GM23338 (cell line): ENCODE data around the gene LRRC4.

ENCODE experiments used
- CREB1 ChIP-seq: fragments of 250-450 bp; sonication (Bioruptor Pico); IDR thresholded peaks from 2 replicates; pipeline ENCODE4 v1.5.0; 2020; ENCODE audit warnings: low read depth, mild to moderate bottlenecking, moderate library complexity
- CTCF ChIP-seq, 2 experiments: fragments of 200-600 bp in 1 of 2; sonication (generic) in 1 of 2; conservative IDR thresholded peaks; 2 replicates each; pipeline versions ENCODE4 v1.5.1 to v1.6.1; 2016 to 2017; ENCODE audit warnings: antibody characterized with exemption in 2 of 2, low read depth in 2 of 2, mild to moderate bottlenecking in 2 of 2, moderate library complexity in 1 of 2
- EZH2 ChIP-seq: fragments of 200-600 bp; sonication (generic); IDR thresholded peaks from one replicate; pipeline ENCODE4 v1.8.0; 2017; ENCODE audit warnings: antibody characterized with exemption, mild to moderate bottlenecking, low read depth; ENCODE audit not compliant: unreplicated experiment
- EZH2phosphoT487 ChIP-seq: fragments of 200-600 bp; sonication (generic); IDR thresholded peaks from one replicate; pipeline ENCODE4 v1.8.1; 2018; ENCODE audit warnings: antibody characterized with exemption; ENCODE audit not compliant: unreplicated experiment
- JUNB ChIP-seq: IDR thresholded peaks from one replicate; pipeline ENCODE4 v1.6.1; 2016; ENCODE audit warnings: antibody characterized with exemption; ENCODE audit not compliant: unreplicated experiment
- NANOG ChIP-seq: IDR thresholded peaks from 2 replicates; pipeline ENCODE4 v1.6.1; 2016; ENCODE audit warnings: antibody characterized with exemption, borderline replicate concordance
- POLR2AphosphoS5 ChIP-seq: IDR thresholded peaks from 2 replicates; pipeline ENCODE4 v1.6.1; 2016; ENCODE audit warnings: antibody characterized with exemption, low read depth
- ZNF114 ChIP-seq: fragments of 250-450 bp; sonication (Bioruptor Pico); IDR thresholded peaks from 2 replicates; pipeline ENCODE4 v1.5.0; 2020; ENCODE audit warnings: mild to moderate bottlenecking, moderate library complexity
- TF ChIP-seq, protein P1 (sequence below): IDR thresholded peaks from one replicate; pipeline ENCODE4 v1.6.1; 2018; ENCODE audit warnings: antibody characterized with exemption; ENCODE audit not compliant: unreplicated experiment

GRCh38 chr7:128060018-128060417, 28.8 kb upstream of the LRRC4 start:
- TF ChIP-seq POLR2AphosphoS5 (no peak), CTCF (conservative IDR thresholded peaks at IDR 0.05; ENCODE audit: low read depth in 2 of 2) (peak in 1 of 2 experiments; percentile 14; a peak in 2 of 4 replicates), EZH2 (no peak), CREB1 (CRISPR knock-in tag) (no peak), EZH2phosphoT487 (no peak), ZNF114 (CRISPR knock-in tag) (no peak), JUNB (no peak), NANOG (no peak)
- TF ChIP-seq, protein P1, sequence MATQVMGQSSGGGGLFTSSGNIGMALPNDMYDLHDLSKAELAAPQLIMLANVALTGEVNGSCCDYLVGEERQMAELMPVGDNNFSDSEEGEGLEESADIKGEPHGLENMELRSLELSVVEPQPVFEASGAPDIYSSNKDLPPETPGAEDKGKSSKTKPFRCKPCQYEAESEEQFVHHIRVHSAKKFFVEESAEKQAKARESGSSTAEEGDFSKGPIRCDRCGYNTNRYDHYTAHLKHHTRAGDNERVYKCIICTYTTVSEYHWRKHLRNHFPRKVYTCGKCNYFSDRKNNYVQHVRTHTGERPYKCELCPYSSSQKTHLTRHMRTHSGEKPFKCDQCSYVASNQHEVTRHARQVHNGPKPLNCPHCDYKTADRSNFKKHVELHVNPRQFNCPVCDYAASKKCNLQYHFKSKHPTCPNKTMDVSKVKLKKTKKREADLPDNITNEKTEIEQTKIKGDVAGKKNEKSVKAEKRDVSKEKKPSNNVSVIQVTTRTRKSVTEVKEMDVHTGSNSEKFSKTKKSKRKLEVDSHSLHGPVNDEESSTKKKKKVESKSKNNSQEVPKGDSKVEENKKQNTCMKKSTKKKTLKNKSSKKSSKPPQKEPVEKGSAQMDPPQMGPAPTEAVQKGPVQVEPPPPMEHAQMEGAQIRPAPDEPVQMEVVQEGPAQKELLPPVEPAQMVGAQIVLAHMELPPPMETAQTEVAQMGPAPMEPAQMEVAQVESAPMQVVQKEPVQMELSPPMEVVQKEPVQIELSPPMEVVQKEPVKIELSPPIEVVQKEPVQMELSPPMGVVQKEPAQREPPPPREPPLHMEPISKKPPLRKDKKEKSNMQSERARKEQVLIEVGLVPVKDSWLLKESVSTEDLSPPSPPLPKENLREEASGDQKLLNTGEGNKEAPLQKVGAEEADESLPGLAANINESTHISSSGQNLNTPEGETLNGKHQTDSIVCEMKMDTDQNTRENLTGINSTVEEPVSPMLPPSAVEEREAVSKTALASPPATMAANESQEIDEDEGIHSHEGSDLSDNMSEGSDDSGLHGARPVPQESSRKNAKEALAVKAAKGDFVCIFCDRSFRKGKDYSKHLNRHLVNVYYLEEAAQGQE, result no peak
